NCI-H2196 treated with DMSO at 0.1 percent for 48 hours (cell line): ENCODE results near the gene RAB31.
"Not testable (repeated sequence)": the region's sequence is repeated elsewhere in the genome, so short reads cannot be mapped to it uniquely, and the experiment has no call there.

Experiments
- DNase-seq: peaks from one replicate; lab custom pipeline; 2025; ENCODE audit not compliant: unreplicated experiment; lab: John Stamatoyannopoulos, UW

The RAB31 gene

GRCh38 chr18:9876867-9877654 lies 169.0 kb downstream of the RAB31 start:
- no peak for DNase-seq

DNA sequence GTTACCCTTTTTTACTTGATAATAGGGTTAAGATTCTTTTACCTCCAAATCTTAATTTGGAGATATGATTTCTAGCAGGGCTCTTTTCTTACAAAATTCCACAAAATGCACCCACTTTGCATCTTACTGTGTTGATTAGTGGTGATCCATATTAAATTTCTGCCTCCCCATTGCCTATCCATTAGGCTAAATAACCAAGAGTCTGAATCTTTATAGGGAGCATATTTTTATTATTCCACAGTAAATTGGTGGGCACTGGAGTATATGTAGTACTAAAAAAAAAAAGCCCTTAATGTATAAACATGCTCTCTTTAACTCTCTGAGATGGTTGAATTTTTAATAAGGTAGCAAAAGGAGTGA lies 169.5 kb downstream of the RAB31 start:
- no peak for DNase-seq

- DNase-seq = no peak
Observed at GRCh38 chr18:9878095-9878494, 170.0 kb downstream of the RAB31 start.

GRCh38 chr18:9878783-9879242 lies 170.7 kb downstream of the RAB31 start:
- no peak for DNase-seq

GRCh38 chr18:9884090-9884489 lies 176.0 kb downstream of the RAB31 start:
- no peak for DNase-seq

GRCh38 chr18:9884532-9885140 lies 176.5 kb downstream of the RAB31 start:
- DNase-seq = no peak

DNA sequence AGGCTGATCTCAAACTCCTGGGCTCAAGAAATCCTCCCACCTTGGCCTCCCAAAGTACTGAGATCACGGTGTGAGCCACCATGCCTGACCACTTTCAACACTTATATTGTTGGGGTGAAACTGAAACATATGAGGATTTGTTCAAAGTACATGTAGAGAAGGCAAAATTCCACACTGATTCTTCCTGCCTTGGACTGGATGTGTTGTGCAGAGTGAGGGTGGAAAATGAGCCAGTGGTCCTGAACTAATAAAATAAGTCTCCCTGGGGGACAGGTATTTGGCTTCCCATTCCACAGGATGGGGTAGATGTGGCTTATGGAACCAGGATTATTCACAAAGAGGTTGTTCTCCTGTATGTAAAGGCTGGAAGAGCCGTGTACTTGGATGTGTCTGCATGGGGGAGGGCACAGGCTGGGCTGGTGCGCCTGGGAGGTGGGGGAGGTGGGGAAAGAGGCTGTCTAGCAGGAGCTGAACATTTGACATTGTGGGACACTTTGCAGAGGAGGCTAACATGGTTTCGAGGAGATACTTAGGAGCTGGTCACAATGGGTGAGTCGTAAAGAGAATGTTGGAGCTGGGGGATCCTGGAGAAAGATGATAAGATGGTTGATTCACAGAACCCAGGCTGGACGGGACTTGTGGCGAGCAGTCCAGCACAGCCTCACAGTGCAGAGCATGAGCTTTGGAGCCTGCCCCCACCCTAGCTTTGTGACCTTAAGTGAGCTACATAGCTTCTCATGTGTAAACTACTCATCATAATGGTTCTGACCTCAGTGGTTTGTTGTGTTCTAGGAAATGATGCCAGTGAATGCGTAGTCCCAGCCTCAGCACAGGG lies 177.3 kb downstream of the RAB31 start, which contains the start of gene TXNDC2:
TXNDC2 (plus strand) TSS at position 804 of the 835 bp plus-strand sequence. CDS start 708 bp downstream, outside the sequence.
- no peak for DNase-seq

DNA sequence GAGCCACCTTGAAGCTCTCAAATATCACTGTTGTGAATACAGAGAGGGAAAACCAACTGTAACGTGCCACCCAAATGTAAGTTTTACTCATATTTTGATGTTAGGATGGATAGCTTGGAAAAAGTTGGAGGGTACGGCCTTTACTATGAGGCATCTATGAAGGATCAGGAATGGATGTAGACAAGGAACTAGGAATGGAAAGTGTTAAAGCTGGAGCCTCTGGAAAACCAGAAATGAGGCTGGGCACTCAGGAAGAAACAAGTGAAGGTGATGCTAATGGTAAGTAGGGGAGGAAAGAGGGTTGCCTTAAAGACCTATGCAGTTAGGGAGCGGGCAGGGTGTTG lies 177.9 kb downstream of the RAB31 start:
- no peak for DNase-seq

DNA sequence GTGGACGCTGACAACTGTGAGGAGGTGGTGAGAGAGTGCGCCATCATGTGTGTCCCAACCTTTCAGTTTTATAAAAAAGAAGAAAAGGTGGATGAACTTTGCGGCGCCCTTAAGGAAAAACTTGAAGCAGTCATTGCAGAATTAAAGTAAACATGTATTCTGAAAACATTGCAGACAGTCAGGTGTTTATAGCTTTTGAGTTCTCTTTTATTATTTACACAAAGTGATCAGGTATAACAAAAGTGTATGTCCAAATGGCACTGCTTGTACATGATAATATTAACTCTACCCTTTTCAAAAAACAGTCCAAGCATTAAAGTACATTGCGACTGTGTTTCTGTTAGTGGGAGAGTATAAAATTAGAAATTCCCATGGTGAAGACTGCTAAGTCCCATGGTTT lies 179.9 kb downstream of the RAB31 start:
- no peak for DNase-seq

- no peak for DNase-seq
Observed at GRCh38 chr18:9890196-9890595, 182.1 kb downstream of the RAB31 start.

DNA sequence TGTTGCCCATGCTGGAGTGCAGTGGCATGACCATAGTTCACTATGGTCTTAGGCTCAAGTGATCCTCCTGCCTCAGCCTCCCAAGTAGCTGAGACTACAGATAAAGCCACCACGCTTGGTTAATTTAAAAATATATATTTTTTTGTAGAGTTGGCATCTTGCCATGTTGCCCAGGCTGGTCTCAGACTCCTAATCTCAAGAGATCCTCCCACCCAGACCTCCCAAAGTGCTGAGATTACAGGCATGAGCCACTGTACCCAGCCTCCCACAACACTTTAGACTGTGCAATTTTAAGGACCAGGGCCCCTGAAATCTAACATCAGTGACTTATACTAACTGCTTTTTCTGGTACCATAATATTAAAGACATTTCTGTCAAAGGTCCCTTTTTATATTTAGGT lies 182.9 kb downstream of the RAB31 start:
- DNase-seq = no peak

DNA sequence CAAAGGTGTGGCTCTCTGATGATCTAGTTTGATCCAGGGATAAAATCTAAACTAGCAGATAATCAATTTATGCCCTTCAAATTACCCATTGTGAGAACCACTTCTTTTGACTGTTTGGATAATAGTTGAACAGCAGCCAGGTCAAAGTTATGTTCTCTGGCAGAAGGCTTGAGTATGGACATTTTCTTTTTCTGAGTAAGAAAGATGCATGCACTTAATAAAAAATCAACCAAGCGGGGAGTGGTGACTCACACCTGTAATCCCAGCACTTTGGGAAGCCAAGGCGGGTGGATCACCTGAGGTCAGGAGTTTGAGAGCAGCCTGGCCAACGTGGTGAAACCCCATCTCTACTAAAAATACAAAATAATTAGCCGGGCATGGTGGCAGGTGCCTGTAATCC lies 183.4 kb downstream of the RAB31 start:
- DNase-seq = not testable (repeated sequence)

GRCh38 chr18:9894454-9895068 lies 186.5 kb downstream of the RAB31 start:
- no peak for DNase-seq

DNA sequence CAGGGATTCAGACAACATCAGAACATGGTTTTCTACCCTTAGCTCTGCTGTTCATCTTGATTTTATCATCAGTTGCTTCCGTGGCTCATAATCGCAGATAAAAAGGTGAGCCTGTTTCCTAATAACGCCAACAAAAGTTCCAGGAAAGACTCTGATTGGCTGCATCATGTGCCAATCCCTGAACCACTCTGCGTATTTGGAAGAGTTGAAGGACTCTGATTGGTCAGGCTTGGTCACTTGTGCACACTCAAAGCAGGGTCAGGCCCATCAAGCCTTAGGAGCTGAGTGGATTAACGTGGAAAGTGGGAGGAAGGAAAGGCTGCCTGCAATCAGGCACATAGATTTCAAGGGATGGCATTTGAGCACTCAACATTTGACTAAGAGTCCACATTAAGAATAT lies 189.0 kb downstream of the RAB31 start:
- DNase-seq = no peak

- not testable (repeated sequence) for DNase-seq
Observed at GRCh38 chr18:9897787-9898291, 189.7 kb downstream of the RAB31 start.

DNA sequence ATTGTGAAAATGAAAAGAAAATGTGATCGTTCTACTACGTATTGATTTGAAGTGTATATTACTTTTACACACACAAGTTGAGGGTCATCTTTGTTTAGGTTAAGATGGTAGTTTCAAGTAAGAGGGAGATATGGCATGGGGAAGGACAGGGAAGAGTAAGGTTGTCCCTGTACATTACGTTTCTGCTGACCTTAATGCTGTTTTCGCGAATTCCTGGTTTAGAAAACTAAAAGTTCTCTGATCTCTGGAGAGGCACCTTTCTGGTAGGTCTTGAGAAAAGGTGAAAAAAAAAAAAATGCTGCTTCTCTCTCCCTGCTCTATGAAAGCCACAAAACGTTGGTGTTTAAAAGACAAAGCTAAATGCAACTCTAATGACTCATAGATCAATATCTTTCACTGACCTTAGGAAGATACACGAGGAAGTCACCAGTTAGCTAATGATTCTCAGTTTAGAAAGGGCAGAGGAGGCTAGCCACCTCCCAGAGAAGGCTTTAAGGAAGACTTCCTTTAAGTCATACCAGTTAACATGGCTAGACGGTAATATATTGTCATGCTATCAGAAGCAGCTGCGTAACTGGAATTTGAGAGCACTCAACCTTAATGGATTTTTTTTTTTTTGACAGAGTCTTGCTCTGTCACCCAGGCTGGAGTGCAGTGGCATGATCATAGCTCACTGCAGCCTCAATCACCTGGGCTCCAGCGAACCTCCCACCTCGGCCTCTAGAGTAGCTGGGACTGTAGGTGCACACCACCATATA lies 190.9 kb downstream of the RAB31 start:
- no peak for DNase-seq

DNA sequence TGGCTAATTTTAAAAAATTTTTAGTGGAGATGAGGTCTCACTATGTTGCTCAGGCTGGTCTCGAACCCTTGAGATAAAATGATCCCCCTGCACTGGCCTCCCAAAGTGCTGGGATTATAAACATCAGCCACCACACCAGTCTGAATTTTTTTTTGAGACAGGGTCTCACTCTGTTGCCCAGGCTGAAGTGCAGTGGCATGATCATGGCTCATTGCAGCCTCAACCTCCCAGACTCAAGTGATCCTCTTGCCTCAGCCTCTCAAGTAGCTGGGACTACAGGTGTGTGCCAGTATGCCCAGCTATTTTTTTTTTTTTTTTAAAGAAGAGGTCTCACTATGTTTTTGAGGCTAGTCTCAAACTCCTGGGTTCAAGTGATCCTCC lies 191.4 kb downstream of the RAB31 start:
- not testable (repeated sequence) for DNase-seq

DNA sequence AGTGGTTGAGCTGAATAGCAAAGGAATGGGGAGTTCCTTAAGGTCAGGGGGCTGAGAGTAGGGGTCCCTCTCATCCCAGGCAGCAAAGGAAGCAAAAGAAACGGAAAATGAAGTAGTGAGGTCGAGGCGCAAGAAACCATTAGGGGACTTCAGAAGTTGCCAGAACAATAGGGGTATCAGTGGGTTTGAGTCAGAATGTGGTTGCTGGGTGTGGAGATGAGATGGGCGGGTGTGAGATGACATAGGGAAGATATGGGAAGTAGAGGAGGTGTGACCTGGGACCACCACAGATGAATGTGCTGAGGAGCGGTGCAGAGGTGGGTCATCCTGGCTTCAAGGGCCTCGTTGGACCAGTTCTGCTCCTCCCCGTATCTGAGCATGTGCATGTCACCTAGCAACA lies 192.6 kb downstream of the RAB31 start:
- no peak for DNase-seq

GRCh38 chr18:9901377-9901776 lies 193.3 kb downstream of the RAB31 start:
- DNase-seq = peak; percentile 40

DNA sequence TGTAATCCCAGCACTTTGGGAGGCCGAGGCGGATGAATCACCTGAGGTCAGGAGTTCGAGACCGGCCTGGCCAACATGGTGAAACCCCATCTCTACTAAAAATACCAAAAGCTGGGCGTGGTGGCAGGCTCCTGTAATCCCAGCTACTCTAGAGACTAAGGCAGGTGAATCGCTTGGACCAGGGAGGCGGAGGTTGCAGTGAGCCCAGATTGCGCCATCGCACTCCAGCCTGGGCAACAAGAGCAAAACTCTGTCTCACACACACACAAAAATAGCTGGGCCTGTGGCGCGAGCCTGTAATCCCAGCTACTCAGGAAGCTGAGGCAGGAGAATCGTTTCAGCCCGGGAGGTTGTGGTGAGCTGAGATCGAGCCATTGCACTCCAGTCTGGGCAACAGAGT lies 194.2 kb downstream of the RAB31 start:
- DNase-seq = not testable (repeated sequence)
